GM11168 (cell line): ENCODE measurements around the gene IZUMO1R.
"Not testable (repeated sequence)": the region's sequence is repeated elsewhere in the genome, so short reads cannot be mapped to it uniquely, and the experiment has no call there.

Experiments used
- in situ Hi-C: fragments of 300-500 bp; cut with MboI; formaldehyde crosslinking; loops from one replicate; pipeline ENCODE4 v1.12.0; 2022; ENCODE audit warnings: low sequenced_read_pairs; ENCODE audit not compliant: unreplicated experiment

IZUMO1R gene

GRCh38 chr11:94322501-94322900 lies 18.1 kb downstream of the IZUMO1R start:
- in situ Hi-C loops, result loop anchor here (10.0 kb wide), 1 partner anchor 318 kb away; no protein-coding TSS in a partner anchor

GRCh38 chr11:94325681-94326080 lies 21.3 kb downstream of the IZUMO1R start:
- in situ Hi-C loops, result loop anchor here (5.0 to 10.0 kb wide), 2 partner anchors 177 to 321 kb away; no protein-coding TSS in a partner anchor

- in situ Hi-C loops, result loop anchor here (5.0 to 10.0 kb wide), 2 partner anchors 175 to 322 kb away; no protein-coding TSS in a partner anchor
Measured at GRCh38 chr11:94326947-94327346, 22.6 kb downstream of the IZUMO1R start.

GRCh38 chr11:94328587-94329080 lies 24.3 kb downstream of the IZUMO1R start:
- in situ Hi-C loops, result loop anchor here (5.0 to 10.0 kb wide), 2 partner anchors 174 to 324 kb away; no protein-coding TSS in a partner anchor

GRCh38 chr11:94329501-94329900 lies 25.1 kb downstream of the IZUMO1R start:
- in situ Hi-C loops, result loop anchor here (5.0 to 10.0 kb wide), 2 partner anchors 173 to 325 kb away; no protein-coding TSS in a partner anchor

- in situ Hi-C loops, result no loop called here
Measured at GRCh38 chr11:94330789-94331188, 26.4 kb downstream of the IZUMO1R start.

- in situ Hi-C loops, result no loop called here
Measured at GRCh38 chr11:94332814-94333213, 28.4 kb downstream of the IZUMO1R start.

GRCh38 chr11:94336033-94336432 lies 31.7 kb downstream of the IZUMO1R start:
- in situ Hi-C loops, result no loop called here

- in situ Hi-C loops, result no loop called here
Measured at GRCh38 chr11:94338651-94339050, 34.3 kb downstream of the IZUMO1R start.

- in situ Hi-C loops, result no loop called here
Measured at GRCh38 chr11:94342250-94342649, 37.9 kb downstream of the IZUMO1R start.

- in situ Hi-C loops, result no loop called here
Measured at GRCh38 chr11:94343495-94343894, 39.1 kb downstream of the IZUMO1R start.

GRCh38 chr11:94346311-94346710 lies 41.9 kb downstream of the IZUMO1R start:
- in situ Hi-C loops, result not testable (repeated sequence)

GRCh38 chr11:94350850-94351563 lies 46.6 kb downstream of the IZUMO1R start:
- in situ Hi-C loops, result not testable (repeated sequence)
